Natural killer cell (primary cell): Measurements from ENCODE around the gene PLPPR3. TPM values are rescaled to one million over a fixed set of nuclear protein-coding genes. Genes with fewer than 3 reads are reported as not detected.

ENCODE experiments used
- ATAC-seq, 3 donors: fragments of 150-1000 bp in 2 of 3; fragments of 200-7000 bp in 1 of 3; cut with Tn5 transposase; 1 replicate in 1 of 3; 2 replicates in 2 of 3; pipeline ENCODE4 v1.10.0; 2021; ENCODE audit warnings: mild to moderate bottlenecking in 2 of 3, moderate library complexity in 2 of 3
- DNase-seq, 2 donors: peaks; one replicate each; pipeline versions ENCODE4 v3.0.0 to v3.0.0-alpha.2; 2013 to 2021; ENCODE audit warnings: mixed read lengths in 1 of 2
- H3K27ac ChIP-seq: one replicate; pipeline ENCODE4 v1.5.1; 2013; ENCODE audit warnings: mild to moderate bottlenecking, low read length
- H3K27me3 ChIP-seq: one replicate; pipeline ENCODE4 v1.6.1; 2013; ENCODE audit warnings: low read length; ENCODE audit not compliant: control insufficient read depth, insufficient read depth
- H3K36me3 ChIP-seq: one replicate; pipeline ENCODE4 v1.6.1; 2013; ENCODE audit warnings: low read length; ENCODE audit not compliant: control insufficient read depth, insufficient read depth
- H3K4me1 ChIP-seq: one replicate; pipeline ENCODE4 v1.6.1; 2013; ENCODE audit warnings: low read length; ENCODE audit not compliant: control insufficient read depth, insufficient read depth
- H3K4me3 ChIP-seq: one replicate; pipeline ENCODE4 v1.5.1; 2013; ENCODE audit warnings: low read length
- H3K9me3 ChIP-seq: one replicate; pipeline ENCODE4 v1.6.1; 2013; ENCODE audit warnings: low read length; ENCODE audit not compliant: control insufficient read depth, insufficient read depth
- H3K27ac Mint-ChIP-seq, 2 donors: one replicate each; pipeline ENCODE4 v1.8.0; 2022; ENCODE audit warnings: mild to moderate bottlenecking in 2 of 2, mixed read lengths in 2 of 2, moderate library complexity in 1 of 2
- H3K27me3 Mint-ChIP-seq, 2 donors: one replicate each; pipeline ENCODE4 v1.8.0; 2022; ENCODE audit warnings: low read depth in 2 of 2, mixed read lengths in 2 of 2
- H3K36me3 Mint-ChIP-seq: one replicate; pipeline ENCODE4 v1.8.0; 2022; ENCODE audit warnings: mixed read lengths
- H3K4me1 Mint-ChIP-seq, 2 donors: one replicate each; pipeline ENCODE4 v1.8.0; 2022; ENCODE audit warnings: mixed read lengths in 2 of 2
- H3K4me3 Mint-ChIP-seq: one replicate; pipeline ENCODE4 v1.8.0; 2022; ENCODE audit warnings: mild to moderate bottlenecking, moderate library complexity, mixed read lengths
- H3K9me3 Mint-ChIP-seq, 2 donors: one replicate each; pipeline ENCODE4 v1.8.0; 2022; ENCODE audit warnings: mixed read lengths in 2 of 2
- CTCF ChIP-seq: fragments of 200-600 bp; IDR thresholded peaks from one replicate; pipeline ENCODE4 v1.8.0; 2022; ENCODE audit warnings: antibody characterized with exemption
- WGBS: methylation state at CpG from one replicate; pipeline ENCODE4 v1.1.7; 2013; ENCODE audit warnings: missing lambda C conversion rate; ENCODE audit not compliant: insufficient coverage; 5-methylcytosine and 5-hydroxymethylcytosine counted together
- intact Hi-C: fragments of 100-400 bp; cut with micrococcal nuclease; formaldehyde crosslinking; loops from one replicate; pipeline ENCODE4 v1.14.2; 2022
- total RNA-seq, 4 donors: library from RNA; stranded (reverse); fragments of 120-200 nt in 1 of 4; gene quantifications; one replicate each; pipeline versions ENCODE4 v1.2.3 to v1.2.4, GENCODE V29; 2013 to 2022

PLPPR3 gene
- total RNA-seq, 3 donors from 2014 or later (not counting 1 experiment from before 2014, with no cell fraction given) = not detected

- Histone ChIP-seq H3K27me3 (no peaks in the 10 kb centered on the region), H3K9me3 (no peaks in the 10 kb centered on the region), H3K4me3 (no peak overlapping the region), H3K4me1 (no peaks in the 10 kb centered on the region), H3K27ac (no peak overlapping the region), H3K36me3 (no peaks in the 10 kb centered on the region)
- intact Hi-C loops = no loop called here
- H3K4me1 Mint-ChIP-seq = no peaks in the 10 kb centered on the region
- H3K27ac Mint-ChIP-seq = no peak overlapping the region
- H3K36me3 Mint-ChIP-seq = no peaks in the 10 kb centered on the region
- WGBS = 93% methylated on average over 19 of the region's 19 CpGs
- DNase-seq (no peak), ATAC-seq (no peak)
- no peak overlapping the region for H3K4me3 Mint-ChIP-seq
- no peak for TF ChIP-seq CTCF
- H3K27me3 Mint-ChIP-seq = no peaks in the 10 kb centered on the region
- no peaks in the 10 kb centered on the region for H3K9me3 Mint-ChIP-seq
Measured at GRCh38 chr19:781800-782184, 40.0 kb downstream of the PLPPR3 start.

- Histone ChIP-seq H3K4me3 (no peak overlapping the region), H3K9me3 (no peaks in the 10 kb centered on the region), H3K27me3 (no peaks in the 10 kb centered on the region), H3K4me1 (no peaks in the 10 kb centered on the region), H3K27ac (no peak overlapping the region), H3K36me3 (no peaks in the 10 kb centered on the region)
- Mint-ChIP-seq H3K9me3 (no peaks in the 10 kb centered on the region), H3K27me3 (no peaks in the 10 kb centered on the region), H3K4me3 (no peak overlapping the region), H3K36me3 (no peaks in the 10 kb centered on the region), H3K4me1 (no peaks in the 10 kb centered on the region), H3K27ac (no peak overlapping the region)
- no peak for TF ChIP-seq CTCF
- ATAC-seq (no peak), DNase-seq (no peak)
- intact Hi-C loops = no loop called here
- 92% methylated on average over 15 of the region's 15 CpGs for WGBS
Measured at GRCh38 chr19:780935-781334, 40.8 kb downstream of the PLPPR3 start.

- H3K27ac ChIP-seq = no peak overlapping the region
- H3K36me3 Mint-ChIP-seq = no peaks in the 10 kb centered on the region
- no peak overlapping the region for H3K27ac Mint-ChIP-seq
- no peak for TF ChIP-seq CTCF
- ATAC-seq (no peak), DNase-seq (no peak)
- H3K27me3 Mint-ChIP-seq = no peaks in the 10 kb centered on the region
- no peaks in the 10 kb centered on the region for H3K4me1 ChIP-seq
- no peaks in the 10 kb centered on the region for H3K36me3 ChIP-seq
- H3K4me3 Mint-ChIP-seq = no peak overlapping the region
- H3K9me3 Mint-ChIP-seq = no peaks in the 10 kb centered on the region
- intact Hi-C loops = loop anchor here (10.0 kb wide), 1 partner anchor 206 kb away; the partner anchor contains the start of gene WDR18
- H3K9me3 ChIP-seq = no peaks in the 10 kb centered on the region
- WGBS = 83% methylated on average over 36 of the region's 36 CpGs
- H3K4me3 ChIP-seq = no peak overlapping the region
- no peaks in the 10 kb centered on the region for H3K4me1 Mint-ChIP-seq
- no peaks in the 10 kb centered on the region for H3K27me3 ChIP-seq
Measured at GRCh38 chr19:778910-779653, 42.7 kb downstream of the PLPPR3 start.

GRCh38 chr19:776549-776948, 45.2 kb downstream of the PLPPR3 start:
- no peak for TF ChIP-seq CTCF
- Mint-ChIP-seq H3K27me3 (peaks cover 0 to 2% of the 10 kb centered on the region in 2 donors), H3K4me1 (no peaks in the 10 kb centered on the region), H3K27ac (no peak overlapping the region), H3K4me3 (no peak overlapping the region), H3K9me3 (no peaks in the 10 kb centered on the region), H3K36me3 (no peaks in the 10 kb centered on the region)
- Histone ChIP-seq H3K9me3 (no peaks in the 10 kb centered on the region), H3K4me1 (no peaks in the 10 kb centered on the region), H3K36me3 (no peaks in the 10 kb centered on the region), H3K4me3 (no peak overlapping the region), H3K27me3 (peaks cover 2% of the 10 kb centered on the region), H3K27ac (no peak overlapping the region)
- intact Hi-C loops = loop anchor here (10.0 kb wide), 1 partner anchor 208 kb away; the partner anchor contains the start of gene WDR18
- 91% methylated on average over 18 of the region's 18 CpGs for WGBS
- ATAC-seq (no peak), DNase-seq (no peak)
